ENCODE measurements around the gene MILR1.

Gene MILR1

GRCh38 chr17:64403881-64404460 is 44.9 kb upstream of the MILR1 start:
- H3K9me3 ChIP-seq (ENCODE audit: insufficient read depth, low read length) = no peaks in the 10 kb centered on the region
- no peak overlapping the region for H3K9ac ChIP-seq (ENCODE audit: low read length)
- no peaks in the 10 kb centered on the region for H3K36me3 ChIP-seq (ENCODE audit: low read length)
- H4K20me1 ChIP-seq (ENCODE audit: low read depth, low read length) = no peaks in the 10 kb centered on the region
- no peak overlapping the region for H2AFZ ChIP-seq (ENCODE audit: low read depth, low read length, severe bottlenecking)
- H3F3A ChIP-seq (ENCODE audit: insufficient read depth) = no peaks in the 10 kb centered on the region
- no peak for TF ChIP-seq EZH2phosphoT487 (conservative IDR thresholded peaks at IDR 0.05; ENCODE audit: low read length)
- no peak for TF ChIP-seq CTCF (IDR thresholded peaks at IDR 0.05; ENCODE audit: insufficient read depth, low read length, poor library complexity, severe bottlenecking)
- H3K4me2 ChIP-seq (ENCODE audit: low read depth, low read length, poor library complexity, severe bottlenecking) = no peak overlapping the region
- no peaks in the 10 kb centered on the region for H3K27me3 ChIP-seq (ENCODE audit: low read length)
- no peak overlapping the region for H3K27ac ChIP-seq (ENCODE audit: low read depth, low read length)
- H3K79me2 ChIP-seq (ENCODE audit: insufficient read depth, low read length) = no peaks in the 10 kb centered on the region
- no peak overlapping the region for H3K4me3 ChIP-seq (ENCODE audit: insufficient read depth, low read length, poor library complexity, severe bottlenecking)
- H3K9me2 ChIP-seq (replicated peaks; ENCODE audit: insufficient read depth, low read length) = no peaks in the 10 kb centered on the region

GRCh38 chr17:64406321-64407200 is 42.4 kb upstream of the MILR1 start:
- no peaks in the 10 kb centered on the region for H4K20me1 ChIP-seq (ENCODE audit: low read depth, low read length)

GRCh38 chr17:64410750-64411490 is 38.0 kb upstream of the MILR1 start:
- Histone ChIP-seq H3K9me2 (replicated peaks; ENCODE audit: insufficient read depth, low read length) (no peaks in the 10 kb centered on the region), H3K4me2 (ENCODE audit: low read depth, low read length, poor library complexity, severe bottlenecking) (no peak overlapping the region), H2AFZ (ENCODE audit: low read depth, low read length, severe bottlenecking) (no peak overlapping the region), H3K27ac (ENCODE audit: low read depth, low read length) (no peak overlapping the region), H3K27me3 (ENCODE audit: low read length) (no peaks in the 10 kb centered on the region), H3F3A (ENCODE audit: insufficient read depth) (no peaks in the 10 kb centered on the region), H3K79me2 (ENCODE audit: insufficient read depth, low read length) (no peaks in the 10 kb centered on the region), H4K20me1 (ENCODE audit: low read depth, low read length) (no peaks in the 10 kb centered on the region), H3K4me3 (ENCODE audit: insufficient read depth, low read length, poor library complexity, severe bottlenecking) (no peak overlapping the region), H3K9ac (ENCODE audit: low read length) (no peak overlapping the region), H3K9me3 (ENCODE audit: insufficient read depth, low read length) (no peaks in the 10 kb centered on the region), H3K36me3 (ENCODE audit: low read length) (no peaks in the 10 kb centered on the region)
- TF ChIP-seq EZH2phosphoT487 (conservative IDR thresholded peaks at IDR 0.05; ENCODE audit: low read length) (no peak), CTCF (IDR thresholded peaks at IDR 0.05; ENCODE audit: insufficient read depth, low read length, poor library complexity, severe bottlenecking) (no peak)

More at GRCh38 chr17:64406321-64407200, 42.4 kb upstream of the MILR1 start:
- H3F3A ChIP-seq (ENCODE audit: insufficient read depth) = no peaks in the 10 kb centered on the region
- no peaks in the 10 kb centered on the region for H3K27me3 ChIP-seq (ENCODE audit: low read length)
- no peak overlapping the region for H2AFZ ChIP-seq (ENCODE audit: low read depth, low read length, severe bottlenecking)
- no peak overlapping the region for H3K9ac ChIP-seq (ENCODE audit: low read length)
- H3K4me3 ChIP-seq (ENCODE audit: insufficient read depth, low read length, poor library complexity, severe bottlenecking) = no peak overlapping the region
- no peak overlapping the region for H3K4me2 ChIP-seq (ENCODE audit: low read depth, low read length, poor library complexity, severe bottlenecking)
- no peaks in the 10 kb centered on the region for H3K9me3 ChIP-seq (ENCODE audit: insufficient read depth, low read length)
- no peak overlapping the region for H3K27ac ChIP-seq (ENCODE audit: low read depth, low read length)
- H3K79me2 ChIP-seq (ENCODE audit: insufficient read depth, low read length) = no peaks in the 10 kb centered on the region
- no peak for TF ChIP-seq CTCF (IDR thresholded peaks at IDR 0.05; ENCODE audit: insufficient read depth, low read length, poor library complexity, severe bottlenecking)
- TF ChIP-seq EZH2phosphoT487 (conservative IDR thresholded peaks at IDR 0.05; ENCODE audit: low read length) = no peak
- no peaks in the 10 kb centered on the region for H3K36me3 ChIP-seq (ENCODE audit: low read length)
- no peaks in the 10 kb centered on the region for H3K9me2 ChIP-seq (replicated peaks; ENCODE audit: insufficient read depth, low read length)

All from SU-DHL-6 (cell line).